Measurements from ENCODE around the gene GTPBP3. TPM values are rescaled to one million over a fixed set of nuclear protein-coding genes. Genes with fewer than 3 reads are reported as not detected.

Gene GTPBP3
- total and polyA plus RNA-seq, 2 experiments from 2014 or later, result 7.9 to 14.8 TPM

- peaks cover 68% of the 10 kb centered on the region for H3K79me2 ChIP-seq (ENCODE audit: insufficient read depth)
Observed at GRCh38 chr19:17311455-17312188, 25.7 kb upstream of the GTPBP3 start.

GRCh38 chr19:17312189-17313113 is 24.9 kb upstream of the GTPBP3 start:
- peak overlapping the region; percentile 62 for H3K9ac ChIP-seq
- WGBS, 2 experiments (ENCODE audit: low coverage in 1 of 2, low lambda C conversion rate in 2 of 2, missing lambda C conversion rate in 2 of 2), result 76 to 78% methylated on average over 19 to 20 of the region's 20 CpGs
- TF ChIP-seq EZH2 (IDR thresholded peaks at IDR 0.05; ENCODE audit: insufficient read depth, poor library complexity, severe bottlenecking) (no peak), EZH2phosphoT487 (IDR thresholded peaks at IDR 0.05; ENCODE audit: insufficient read depth, low read depth) (no peak)
- peak overlapping the region; percentile 43; the same call in 1 of the 2 replicates for H3K4me3 ChIP-seq
- no peaks in the 10 kb centered on the region; the same call in 1 of the 2 replicates for H3K36me3 ChIP-seq (ENCODE audit: low read depth)
- H4K20me1 ChIP-seq (ENCODE audit: insufficient read depth), result no peaks in the 10 kb centered on the region
- peak overlapping the region; percentile 53 for H3K4me2 ChIP-seq (ENCODE audit: unreplicated experiment)
- H3F3A ChIP-seq (ENCODE audit: insufficient read depth), result no peaks in the 10 kb centered on the region
- H2AFZ ChIP-seq, result no peak overlapping the region
- in situ Hi-C loops (cut with MboI), result no loop called here
- H3K9me3 ChIP-seq (ENCODE audit: low read depth), result no peaks in the 10 kb centered on the region
- peak overlapping the region; percentile 69 for H3K27ac ChIP-seq
- peaks cover 60% of the 10 kb centered on the region for H3K79me2 ChIP-seq (ENCODE audit: insufficient read depth)
- no peaks in the 10 kb centered on the region for H3K27me3 ChIP-seq (replicated peaks; ENCODE audit: insufficient read depth)
- no peaks in the 10 kb centered on the region for H3K9me2 ChIP-seq (ENCODE audit: insufficient read depth)
- no peak for DNase-seq
- peaks cover 23% of the 10 kb centered on the region for H3K4me1 ChIP-seq (ENCODE audit: insufficient read depth)

More at GRCh38 chr19:17311455-17312188, 25.7 kb upstream of the GTPBP3 start:
- TF ChIP-seq EZH2 (IDR thresholded peaks at IDR 0.05; ENCODE audit: insufficient read depth, poor library complexity, severe bottlenecking) (no peak), EZH2phosphoT487 (IDR thresholded peaks at IDR 0.05; ENCODE audit: insufficient read depth, low read depth) (no peak)
- Histone ChIP-seq H4K20me1 (ENCODE audit: insufficient read depth) (no peaks in the 10 kb centered on the region), H3K27ac (peak overlapping the region; percentile 69), H3K4me2 (ENCODE audit: unreplicated experiment) (peak overlapping the region; percentile 53), H3K4me1 (ENCODE audit: insufficient read depth) (peaks cover 26% of the 10 kb centered on the region), H2AFZ (no peak overlapping the region), H3F3A (ENCODE audit: insufficient read depth) (0 out of 2 replicates have a peak, but pooled peaks cover under 1% of the 10 kb centered on the region), H3K27me3 (replicated peaks; ENCODE audit: insufficient read depth) (no peaks in the 10 kb centered on the region), H3K9me3 (ENCODE audit: low read depth) (no peaks in the 10 kb centered on the region), H3K9ac (peak overlapping the region; percentile 62), H3K36me3 (ENCODE audit: low read depth) (no peaks in the 10 kb centered on the region; the same call in 1 of the 2 replicates), H3K9me2 (ENCODE audit: insufficient read depth) (no peaks in the 10 kb centered on the region), H3K4me3 (peak overlapping the region; percentile 43; the same call in 1 of the 2 replicates)
- peak; percentile 85 for DNase-seq
- 61 to 63% methylated on average over 10 to 11 of the region's 11 CpGs for WGBS, 2 experiments (ENCODE audit: low coverage in 1 of 2, low lambda C conversion rate in 2 of 2, missing lambda C conversion rate in 2 of 2)
- in situ Hi-C loops (cut with MboI), result no loop called here

GRCh38 chr19:17314007-17314593 is 23.3 kb upstream of the GTPBP3 start:
- no peaks in the 10 kb centered on the region for H3F3A ChIP-seq (ENCODE audit: insufficient read depth)
- no peak overlapping the region for H3K4me2 ChIP-seq (ENCODE audit: unreplicated experiment)
- TF ChIP-seq EZH2phosphoT487 (IDR thresholded peaks at IDR 0.05; ENCODE audit: insufficient read depth, low read depth), result no peak
- TF ChIP-seq EZH2 (IDR thresholded peaks at IDR 0.05; ENCODE audit: insufficient read depth, poor library complexity, severe bottlenecking), result no peak
- no peak for DNase-seq
- no peaks in the 10 kb centered on the region for H4K20me1 ChIP-seq (ENCODE audit: insufficient read depth)
- H3K27ac ChIP-seq, result no peak overlapping the region
- H3K9ac ChIP-seq, result no peak overlapping the region
- H3K4me1 ChIP-seq (ENCODE audit: insufficient read depth), result peaks cover 23% of the 10 kb centered on the region
- in situ Hi-C loops (cut with MboI), result no loop called here
- H2AFZ ChIP-seq, result no peak overlapping the region
- peaks cover 54% of the 10 kb centered on the region for H3K79me2 ChIP-seq (ENCODE audit: insufficient read depth)
- H3K4me3 ChIP-seq, result no peak overlapping the region
- 94 to 95% methylated on average over 19 of the region's 19 CpGs for whole genome bisulfite sequencing, 2 experiments (ENCODE audit: low coverage in 1 of 2, low lambda C conversion rate in 2 of 2, missing lambda C conversion rate in 2 of 2)
- H3K9me3 ChIP-seq (ENCODE audit: low read depth), result no peaks in the 10 kb centered on the region
- no peaks in the 10 kb centered on the region; the same call in 1 of the 2 replicates for H3K36me3 ChIP-seq (ENCODE audit: low read depth)
- H3K9me2 ChIP-seq (ENCODE audit: insufficient read depth), result no peaks in the 10 kb centered on the region
- no peaks in the 10 kb centered on the region for H3K27me3 ChIP-seq (replicated peaks; ENCODE audit: insufficient read depth)

GRCh38 chr19:17318966-17319365 is 18.4 kb upstream of the GTPBP3 start:
- DNase-seq, result no peak
- Histone ChIP-seq H3K4me1 (ENCODE audit: insufficient read depth) (no peaks in the 10 kb centered on the region), H3F3A (ENCODE audit: insufficient read depth) (no peaks in the 10 kb centered on the region), H3K36me3 (ENCODE audit: low read depth) (no peaks in the 10 kb centered on the region; the same call in 1 of the 2 replicates), H4K20me1 (ENCODE audit: insufficient read depth) (no peaks in the 10 kb centered on the region), H3K9ac (no peak overlapping the region), H3K27me3 (replicated peaks; ENCODE audit: insufficient read depth) (no peaks in the 10 kb centered on the region), H2AFZ (no peak overlapping the region), H3K9me3 (ENCODE audit: low read depth) (no peaks in the 10 kb centered on the region), H3K9me2 (ENCODE audit: insufficient read depth) (no peaks in the 10 kb centered on the region), H3K79me2 (ENCODE audit: insufficient read depth) (peaks cover 8% of the 10 kb centered on the region), H3K4me2 (ENCODE audit: unreplicated experiment) (no peak overlapping the region), H3K27ac (no peak overlapping the region), H3K4me3 (no peak overlapping the region)
- WGBS, 2 experiments (ENCODE audit: low coverage in 1 of 2, low lambda C conversion rate in 2 of 2, missing lambda C conversion rate in 2 of 2), result 69 to 73% methylated on average over 6 of the region's 6 CpGs
- TF ChIP-seq EZH2phosphoT487 (IDR thresholded peaks at IDR 0.05; ENCODE audit: insufficient read depth, low read depth) (no peak), EZH2 (IDR thresholded peaks at IDR 0.05; ENCODE audit: insufficient read depth, poor library complexity, severe bottlenecking) (no peak)
- in situ Hi-C loops (cut with MboI), result no loop called here

Data from GM23248 (cell line).